Activated gamma-delta T cell treated with Interleukin-2 at 50 U/mL for 16 hours (primary cell): ENCODE results near the gene ZBED1.
A peak's percentile ranks its signal among the peaks of the same experiment; 100 is the strongest.
"Not testable (repeated sequence)": the region's sequence is repeated elsewhere in the genome, so short reads cannot be mapped to it uniquely, and the experiment has no call there.

ENCODE experiments used
- DNase-seq: peaks from one replicate; pipeline ENCODE4 v3.0.0-alpha.2; 2020

ZBED1 gene

GRCh38 chrX:2500803-2501558 lies at the start of gene ZBED1, which contains the start of gene DHRSX:
Gene ZBED1, minus strand, starts transcription at chrX:2500976. Its CDS starts 10,257 bp downstream, at chrX:2490719.
Gene DHRSX, minus strand, starts transcription at chrX:2500976. Its CDS starts 51 bp downstream, at chrX:2500925.
- peak; percentile 32 for DNase-seq

GRCh38 chrX:2549876-2550275 lies 49.1 kb upstream of the ZBED1 start:
- DNase-seq, result no peak

- no peak for DNase-seq
Observed at GRCh38 chrX:2548711-2549423, 48.1 kb upstream of the ZBED1 start.

GRCh38 chrX:2547736-2548135 lies 47.0 kb upstream of the ZBED1 start:
- no peak for DNase-seq

GRCh38 chrX:2546496-2546895 lies 45.7 kb upstream of the ZBED1 start:
- DNase-seq, result no peak

GRCh38 chrX:2545144-2545543 lies 44.4 kb upstream of the ZBED1 start:
- no peak for DNase-seq

GRCh38 chrX:2542826-2543521 lies 42.2 kb upstream of the ZBED1 start:
- DNase-seq, result no peak

GRCh38 chrX:2541603-2542002 lies 40.8 kb upstream of the ZBED1 start:
- DNase-seq, result no peak

- no peak for DNase-seq
Observed at GRCh38 chrX:2540426-2540947, 39.7 kb upstream of the ZBED1 start.

- no peak for DNase-seq
Observed at GRCh38 chrX:2539586-2539985, 38.8 kb upstream of the ZBED1 start.

GRCh38 chrX:2538031-2538757 lies 37.4 kb upstream of the ZBED1 start:
- no peak for DNase-seq

GRCh38 chrX:2536974-2537373 lies 36.2 kb upstream of the ZBED1 start:
- no peak for DNase-seq

- DNase-seq, result no peak
Observed at GRCh38 chrX:2536141-2536540, 35.4 kb upstream of the ZBED1 start.

GRCh38 chrX:2534261-2535021 lies 33.7 kb upstream of the ZBED1 start:
- not testable (repeated sequence) for DNase-seq

GRCh38 chrX:2533424-2533823 lies 32.6 kb upstream of the ZBED1 start:
- no peak for DNase-seq

- no peak for DNase-seq
Observed at GRCh38 chrX:2526390-2526789, 25.6 kb upstream of the ZBED1 start.

- DNase-seq, result no peak
Observed at GRCh38 chrX:2523911-2524310, 23.1 kb upstream of the ZBED1 start.

GRCh38 chrX:2521927-2522386 lies 21.2 kb upstream of the ZBED1 start:
- no peak for DNase-seq

GRCh38 chrX:2521092-2521926 lies 20.5 kb upstream of the ZBED1 start:
- no peak for DNase-seq

- no peak for DNase-seq
Observed at GRCh38 chrX:2520539-2520938, 19.8 kb upstream of the ZBED1 start.

- not testable (repeated sequence) for DNase-seq
Observed at GRCh38 chrX:2519638-2520037, 18.9 kb upstream of the ZBED1 start.
